ACHN (cell line): ENCODE data around the gene LRRK2.
"Not testable (repeated sequence)": the region's sequence is repeated elsewhere in the genome, so short reads cannot be mapped to it uniquely, and the experiment has no call there.

ENCODE experiments used
- DNase-seq: peaks from one replicate; pipeline ENCODE4 v3.0.0-alpha.2; 2015
- in situ Hi-C: cut with HindIII; loops from 2 replicates; pipeline ENCODE4 v1.10.0; 2017; ENCODE audit warnings: low sequenced_read_pairs, low pct_ligation_motif_present, low pct_unique_long_range_greater_than_20kb

Gene LRRK2

GRCh38 chr12:40238266-40238902, 13.6 kb downstream of the LRRK2 start:
- in situ Hi-C loops: no loop called here
- no peak for DNase-seq

- in situ Hi-C loops: no loop called here
- DNase-seq: no peak
Observed at GRCh38 chr12:40238979-40239378, 14.2 kb downstream of the LRRK2 start.

- no peak for DNase-seq
- in situ Hi-C loops: no loop called here
Observed at GRCh38 chr12:40240779-40241178, 16.0 kb downstream of the LRRK2 start.

- no peak for DNase-seq
- in situ Hi-C loops: no loop called here
Observed at GRCh38 chr12:40241741-40242140, 16.9 kb downstream of the LRRK2 start.

- DNase-seq, in situ Hi-C loops: not testable (repeated sequence)
Observed at GRCh38 chr12:40244526-40245156, 19.8 kb downstream of the LRRK2 start.

- no peak for DNase-seq
- in situ Hi-C loops: no loop called here
Observed at GRCh38 chr12:40248034-40248433, 23.2 kb downstream of the LRRK2 start.

- in situ Hi-C loops: no loop called here
- no peak for DNase-seq
Observed at GRCh38 chr12:40248585-40249297, 23.9 kb downstream of the LRRK2 start.

- DNase-seq, in situ Hi-C loops: not testable (repeated sequence)
Observed at GRCh38 chr12:40250652-40251051, 25.9 kb downstream of the LRRK2 start.

- DNase-seq: no peak
- in situ Hi-C loops: no loop called here
Observed at GRCh38 chr12:40253936-40254335, 29.1 kb downstream of the LRRK2 start.

GRCh38 chr12:40254455-40255085, 29.8 kb downstream of the LRRK2 start:
- in situ Hi-C loops: no loop called here
- no peak for DNase-seq

GRCh38 chr12:40258371-40258770, 33.6 kb downstream of the LRRK2 start:
- DNase-seq: no peak
- in situ Hi-C loops: no loop called here

- DNase-seq: no peak
- in situ Hi-C loops: no loop called here
Observed at GRCh38 chr12:40261937-40262336, 37.1 kb downstream of the LRRK2 start.

- DNase-seq: no peak
- in situ Hi-C loops: no loop called here
Observed at GRCh38 chr12:40262657-40263056, 37.9 kb downstream of the LRRK2 start.

GRCh38 chr12:40263616-40264409, 39.0 kb downstream of the LRRK2 start:
- in situ Hi-C loops: no loop called here
- no peak for DNase-seq

GRCh38 chr12:40271981-40272664, 47.3 kb downstream of the LRRK2 start:
- DNase-seq: no peak
- in situ Hi-C loops: no loop called here

GRCh38 chr12:40281791-40282364, 57.1 kb downstream of the LRRK2 start:
- in situ Hi-C loops: no loop called here
- DNase-seq: no peak

GRCh38 chr12:40286583-40286982, 61.8 kb downstream of the LRRK2 start:
- in situ Hi-C loops: no loop called here
- no peak for DNase-seq
